ENCODE measurements around the gene PURA. TPM values are rescaled to one million over a fixed set of nuclear protein-coding genes. Genes with fewer than 3 reads are reported as not detected.

PURA gene
- total RNA-seq, 4 donors from 2014 or later, result 35.1 to 56.8 (median 42.5) TPM

DNA sequence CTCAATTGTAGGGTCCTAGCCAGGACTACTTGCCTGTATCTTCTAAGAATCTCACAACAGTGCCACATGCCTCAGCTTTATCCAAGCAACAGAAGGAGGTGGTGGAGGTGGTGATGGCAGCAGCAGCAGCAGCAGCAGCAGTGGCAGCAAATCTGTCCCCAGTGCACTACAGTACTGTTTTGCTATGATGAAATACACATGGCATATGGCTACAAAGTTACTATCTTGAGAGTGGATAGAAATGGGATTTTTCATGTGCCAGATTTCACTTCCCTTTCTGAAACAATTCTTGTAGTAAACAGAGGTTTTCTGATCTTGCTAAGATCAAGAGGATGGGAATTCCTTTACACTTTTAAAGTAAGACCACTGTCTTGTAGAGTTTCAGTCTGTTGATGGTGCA is 53.0 kb downstream of the PURA start:
- Histone ChIP-seq H3K4me1 (peaks cover 0 to 8% (median 0%) of the 10 kb centered on the region in 4 donors), H3K9me3 (no peaks in the 10 kb centered on the region), H3K27ac (no peak overlapping the region), H3K27me3 (no peaks in the 10 kb centered on the region), H3K36me3 (no peaks in the 10 kb centered on the region), H3K4me3 (no peak overlapping the region)
- no peak for DNase-seq (ENCODE audit: low spot score in 2 of 2)
- TF ChIP-seq EP300 (IDR thresholded peaks at IDR 0.05), result peak in 1 of 2 donors; percentile 19
- TF ChIP-seq POLR2A (IDR thresholded peaks at IDR 0.05), result no peak
- TF ChIP-seq CTCF (IDR thresholded peaks at IDR 0.05), result no peak

DNA sequence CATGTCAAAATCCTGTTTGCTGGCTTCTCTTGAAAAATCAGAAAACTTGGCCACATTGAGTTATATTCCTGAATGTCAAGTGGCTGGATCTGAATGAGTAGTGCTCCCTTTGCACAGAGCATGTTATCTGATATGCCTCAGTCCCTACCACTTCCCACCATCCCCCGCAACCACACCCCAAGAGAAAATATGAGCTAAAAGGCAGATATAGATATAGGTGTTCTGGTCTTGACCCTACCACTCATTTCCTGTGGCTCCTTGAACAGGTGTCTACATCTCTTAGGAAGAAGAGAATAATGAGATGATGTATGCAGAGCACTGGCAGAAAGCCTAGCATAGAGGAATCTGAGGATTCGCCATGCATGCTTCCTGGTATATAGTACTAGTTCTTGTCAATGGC is 54.5 kb downstream of the PURA start:
- no peak for DNase-seq (ENCODE audit: low spot score in 2 of 2)
- no peak for TF ChIP-seq CTCF (IDR thresholded peaks at IDR 0.05)
- no peak for TF ChIP-seq POLR2A (IDR thresholded peaks at IDR 0.05)
- TF ChIP-seq EP300 (IDR thresholded peaks at IDR 0.05), result no peak
- WGBS, 2 donors, result 98 to 100% methylated on average over 2 of the region's 2 CpGs
- Histone ChIP-seq H3K36me3 (no peaks in the 10 kb centered on the region), H3K4me1 (peaks cover 0 to 8% (median 0%) of the 10 kb centered on the region in 4 donors), H3K9me3 (no peaks in the 10 kb centered on the region), H3K27me3 (no peaks in the 10 kb centered on the region), H3K27ac (no peak overlapping the region), H3K4me3 (no peak overlapping the region)

DNA sequence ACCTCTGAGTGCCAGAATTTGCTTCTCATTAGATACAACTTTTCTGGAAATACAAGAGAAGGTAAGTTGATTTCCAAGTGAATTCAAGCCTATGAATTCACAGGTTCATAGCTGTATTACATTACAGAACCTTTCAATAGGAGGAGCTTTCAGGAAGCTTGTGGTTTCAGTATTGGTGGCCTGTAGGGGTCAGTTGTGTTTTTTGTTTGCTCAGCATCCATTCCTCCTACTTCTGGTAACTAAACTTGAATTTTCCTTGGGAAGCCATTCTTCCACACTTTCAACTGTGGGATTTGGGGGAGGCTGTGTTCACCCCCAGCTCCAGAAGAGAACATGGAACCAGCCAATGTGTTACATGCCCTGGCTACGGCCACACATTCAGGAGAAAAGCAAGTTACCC is 55.5 kb downstream of the PURA start:
- Histone ChIP-seq H3K4me1 (peaks cover 0 to 11% (median 1%) of the 10 kb centered on the region in 4 donors), H3K36me3 (no peaks in the 10 kb centered on the region), H3K27ac (no peak overlapping the region), H3K27me3 (no peaks in the 10 kb centered on the region), H3K4me3 (no peak overlapping the region), H3K9me3 (no peaks in the 10 kb centered on the region)
- 87 to 100% methylated on average over 1 of the region's 1 CpG for WGBS, 2 donors
- no peak for DNase-seq (ENCODE audit: low spot score in 2 of 2)
- no peak for TF ChIP-seq POLR2A (IDR thresholded peaks at IDR 0.05)
- no peak for TF ChIP-seq EP300 (IDR thresholded peaks at IDR 0.05)
- TF ChIP-seq CTCF (IDR thresholded peaks at IDR 0.05), result no peak

DNA sequence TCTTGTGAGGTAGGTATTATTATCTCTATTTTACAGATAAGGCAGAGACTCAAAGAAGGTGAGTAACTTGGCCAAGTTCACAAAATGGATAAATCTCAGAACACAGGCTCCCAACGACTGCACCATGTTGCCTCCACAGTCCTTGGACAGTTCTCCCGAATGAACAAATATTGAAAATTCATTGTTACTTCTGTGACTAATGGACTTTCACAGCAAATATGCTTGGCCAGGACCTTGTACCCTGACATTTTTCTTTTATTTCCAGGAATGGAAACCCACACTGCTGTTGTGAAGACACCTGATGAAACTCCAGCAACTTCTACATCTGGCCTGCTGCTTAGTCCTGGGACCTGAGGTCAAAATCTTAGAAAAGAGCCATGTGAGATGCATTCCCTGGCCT is 58.6 kb downstream of the PURA start:
- DNase-seq (ENCODE audit: low spot score in 2 of 2), result no peak
- H3K9me3 ChIP-seq, result no peaks in the 10 kb centered on the region
- H3K27ac ChIP-seq, result no peak overlapping the region
- TF ChIP-seq POLR2A (IDR thresholded peaks at IDR 0.05) (no peak), EP300 (IDR thresholded peaks at IDR 0.05) (no peak), CTCF (IDR thresholded peaks at IDR 0.05) (no peak)
- WGBS, 2 donors, result 87 to 92% methylated on average over 2 of the region's 2 CpGs
- peaks cover 0 to 27% (median 19%) of the 10 kb centered on the region in 4 donors for H3K4me1 ChIP-seq
- H3K27me3 ChIP-seq, result no peaks in the 10 kb centered on the region
- no peak overlapping the region for H3K4me3 ChIP-seq
- H3K36me3 ChIP-seq, result no peaks in the 10 kb centered on the region

DNA sequence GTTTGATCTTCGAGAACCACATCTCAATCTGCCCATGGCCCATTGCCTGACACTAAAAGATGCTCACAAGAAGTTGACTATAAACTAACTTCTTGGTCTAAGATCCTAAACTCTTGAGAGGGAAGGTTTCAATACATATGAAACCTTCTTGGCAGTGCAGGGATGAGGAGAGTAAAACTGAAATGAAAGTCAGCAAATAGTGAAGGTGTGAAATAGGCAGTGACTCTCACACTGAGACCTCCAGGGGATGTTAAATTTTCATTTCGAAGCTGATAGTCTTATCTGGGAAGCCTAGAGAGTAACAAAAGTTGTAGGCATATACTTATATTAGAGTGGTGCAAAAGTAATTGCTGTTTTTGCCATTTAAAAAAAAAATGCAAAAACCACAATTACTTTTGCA is 60.1 kb downstream of the PURA start:
- Histone ChIP-seq H3K27ac (peak overlapping the region in 2 of 4 donors; percentile 95 to 100), H3K4me3 (no peak overlapping the region), H3K27me3 (no peaks in the 10 kb centered on the region), H3K4me1 (peaks cover 0 to 38% (median 28%) of the 10 kb centered on the region in 4 donors), H3K9me3 (no peaks in the 10 kb centered on the region), H3K36me3 (no peaks in the 10 kb centered on the region)
- 90 to 91% methylated on average over 2 of the region's 2 CpGs for WGBS, 2 donors
- no peak for DNase-seq (ENCODE audit: low spot score in 2 of 2)
- no peak for TF ChIP-seq POLR2A (IDR thresholded peaks at IDR 0.05)
- TF ChIP-seq EP300 (IDR thresholded peaks at IDR 0.05), result no peak
- no peak for TF ChIP-seq CTCF (IDR thresholded peaks at IDR 0.05)
